B cell (primary cell): ENCODE data around the gene MIPOL1. TPM values are rescaled to one million over a fixed set of nuclear protein-coding genes. Genes with fewer than 3 reads are reported as not detected.

Experiments
- ATAC-seq: fragments of 200-7000 bp; cut with Tn5 transposase; one replicate; pipeline ENCODE4 v1.10.0; 2021; ENCODE audit warnings: low read depth, mild to moderate bottlenecking, moderate number of reproducible peaks, moderate library complexity
- CTCF ChIA-PET: fragments of 350-600 bp; sonication (Branson Sonifier 250); formaldehyde crosslinking; loops from one replicate; lab custom pipeline; 2021; ENCODE audit warnings: antibody characterized with exemption, inconsistent platforms; lab: Charles Lee
- POLR2A ChIA-PET: fragments of 350-600 bp; sonication (Branson Sonifier 250); formaldehyde crosslinking; loops from one replicate; lab custom pipeline; 2021; ENCODE audit warnings: antibody characterized with exemption; lab: Charles Lee
- DNase-seq: peaks from one replicate; pipeline ENCODE4 v3.0.0; 2013
- H2AFZ ChIP-seq: 2 replicates; pipeline ENCODE4 v1.6.1; 2012; ENCODE audit warnings: mild to moderate bottlenecking, low read depth, low read length; ENCODE audit not compliant: insufficient read depth, poor library complexity, severe bottlenecking
- H3K27ac ChIP-seq, 2 donors: 1 replicate in 1 of 2; 2 replicates in 1 of 2; pipeline ENCODE4 v1.5.1; 2012 to 2013; ENCODE audit warnings: low read length in 2 of 2, mild to moderate bottlenecking in 2 of 2, moderate library complexity in 1 of 2
- H3K27me3 ChIP-seq, 4 experiments: fragments of 200-600 bp in 1 of 4; sonication (generic) in 1 of 4; replicated peaks in 1 of 4; 1 replicate in 2 of 4; 2 replicates in 2 of 4; pipeline versions ENCODE4 v1.6.1 to v1.7.0; 2013 to 2016; ENCODE audit warnings: low read length in 3 of 4, mild to moderate bottlenecking in 2 of 4, mixed read lengths in 1 of 4, moderate library complexity in 1 of 4; ENCODE audit not compliant: insufficient read depth in 4 of 4, control insufficient read depth in 3 of 4; ENCODE audit errors: control extremely low read depth in 1 of 4
- H3K36me3 ChIP-seq, 2 experiments: replicated peaks in 1 of 2; 1 replicate in 1 of 2; 2 replicates in 1 of 2; pipeline versions ENCODE4 v1.6.1 to v1.7.1; 2013; ENCODE audit warnings: low read length in 1 of 2; ENCODE audit not compliant: insufficient read depth in 2 of 2, control insufficient read depth in 1 of 2; ENCODE audit errors: control extremely low read depth in 1 of 2, extremely low read depth in 1 of 2
- H3K4me1 ChIP-seq, 2 donors: fragments of 200-600 bp in 1 of 2; sonication (generic) in 1 of 2; 1 replicate in 1 of 2; 2 replicates in 1 of 2; pipeline versions ENCODE4 v1.5.1 to v1.6.1; 2013 to 2017; ENCODE audit warnings: low read length in 2 of 2; ENCODE audit not compliant: control insufficient read depth in 2 of 2, insufficient read depth in 2 of 2
- H3K4me2 ChIP-seq: replicated peaks from 2 replicates; pipeline ENCODE3; 2012; ENCODE audit warnings: mild to moderate bottlenecking, low read depth, low read length; ENCODE audit not compliant: poor library complexity, severe bottlenecking
- H3K4me3 ChIP-seq, 5 experiments: fragments of 200-600 bp in 1 of 5; sonication (generic) in 1 of 5; 1 replicate in 3 of 5; 2 replicates in 2 of 5; pipeline versions ENCODE4 v1.5.1 to v1.7.0; 2011 to 2016; ENCODE audit warnings: low read length in 4 of 5, mild to moderate bottlenecking in 4 of 5, low read depth in 2 of 5, control low read depth in 1 of 5, moderate library complexity in 1 of 5; ENCODE audit not compliant: insufficient read depth in 1 of 5; ENCODE audit errors: control extremely low read depth in 1 of 5, extremely low read depth in 1 of 5
- H3K79me2 ChIP-seq: fragments of 200-600 bp; sonication (generic); one replicate; pipeline ENCODE4 v1.6.0; 2016; ENCODE audit warnings: low read length; ENCODE audit not compliant: control insufficient read depth, insufficient read depth
- H3K9ac ChIP-seq: fragments of 200-600 bp; sonication (generic); 2 replicates; pipeline ENCODE4 v1.6.1; 2017; ENCODE audit warnings: mild to moderate bottlenecking, low read length, moderate library complexity
- H3K9me3 ChIP-seq, 3 donors: one replicate each; pipeline versions ENCODE4 v1.6.1 to v1.7.1; 2013; ENCODE audit warnings: low read length in 2 of 3; ENCODE audit not compliant: control insufficient read depth in 2 of 3, insufficient read depth in 1 of 3; ENCODE audit errors: control extremely low read depth in 1 of 3
- H4K20me1 ChIP-seq: 2 replicates; pipeline ENCODE4 v1.6.0; 2012; ENCODE audit warnings: mild to moderate bottlenecking, low read length; ENCODE audit not compliant: insufficient read depth, control insufficient read depth, poor library complexity, severe bottlenecking
- H3K27ac Mint-ChIP-seq: one replicate; pipeline ENCODE4 v1.8.0; 2021; ENCODE audit warnings: mixed read lengths
- H3K27me3 Mint-ChIP-seq: one replicate; pipeline ENCODE4 v1.8.0; 2021; ENCODE audit warnings: mixed read lengths
- H3K4me1 Mint-ChIP-seq: one replicate; pipeline ENCODE4 v1.8.0; 2021; ENCODE audit warnings: mixed read lengths
- H3K4me3 Mint-ChIP-seq: one replicate; pipeline ENCODE4 v1.8.0; 2021; ENCODE audit warnings: mixed read lengths
- H3K9me3 Mint-ChIP-seq: one replicate; pipeline ENCODE4 v1.8.0; 2022; ENCODE audit warnings: mixed read lengths; ENCODE audit not compliant: insufficient read depth
- CTCF ChIP-seq: fragments of 200-600 bp; IDR thresholded peaks from one replicate; pipeline ENCODE4 v1.8.0; 2022; ENCODE audit warnings: antibody characterized with exemption, mild to moderate bottlenecking
- EZH2 ChIP-seq: IDR thresholded peaks from 2 replicates; pipeline ENCODE4 v1.6.1; 2012; ENCODE audit warnings: borderline replicate concordance, low read depth, mild to moderate bottlenecking, moderate library complexity, low read length; ENCODE audit not compliant: insufficient read depth, poor library complexity, severe bottlenecking
- WGBS: methylation state at CpG from one replicate; pipeline ENCODE4 v1.1.5; 2013; ENCODE audit warnings: missing lambda C conversion rate; ENCODE audit not compliant: insufficient coverage; 5-methylcytosine and 5-hydroxymethylcytosine counted together
- intact Hi-C: fragments of 100-400 bp; cut with micrococcal nuclease; formaldehyde crosslinking; loops from one replicate; pipeline ENCODE4 v1.10.0; 2022
- polyA plus RNA-seq: library from polyadenylated mRNA; depleted of rRNA; stranded (reverse); fragments of >200 nt; gene quantifications from 2 replicates; pipeline ENCODE4 v1.2.3, GENCODE V29; 2012
- total RNA-seq, 2 donors: library from RNA; stranded (reverse); fragments of 120-200 nt in 1 of 2; gene quantifications; 1 replicate in 1 of 2; 2 replicates in 1 of 2; pipeline versions ENCODE4 v1.2.3 to v1.2.4, GENCODE V29; 2013 to 2022

MIPOL1 gene
- total and polyA plus RNA-seq, 2 donors (not counting 1 experiment from before 2014, with no cell fraction given) = 0.17 TPM; not detected in 1

DNA sequence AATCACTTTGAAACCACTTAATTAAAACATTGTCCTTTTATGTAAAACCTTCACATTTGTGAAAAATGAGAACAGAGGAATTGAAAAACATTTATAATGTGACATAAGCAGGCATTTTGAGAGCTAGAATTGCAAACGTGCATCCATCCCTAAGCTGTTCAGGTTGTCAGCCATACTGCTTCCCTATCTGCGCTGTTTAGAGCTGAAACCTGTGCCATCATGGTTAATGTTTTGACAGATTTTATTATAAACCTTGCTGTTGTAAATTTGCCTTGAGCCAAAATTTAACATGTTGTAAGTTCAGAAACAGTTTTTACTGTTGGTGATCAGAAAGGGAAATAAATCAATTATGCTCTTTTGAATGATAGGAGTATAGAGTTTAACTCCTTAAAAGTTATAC lies 365.5 kb downstream of the MIPOL1 start:
- Histone ChIP-seq H3K27ac (no peak overlapping the region), H3K4me2 (no peak overlapping the region), H2AFZ (no peak overlapping the region), H3K9me3 (no peaks in the 10 kb centered on the region), H3K9ac (no peak overlapping the region), H3K4me1 (no peaks in the 10 kb centered on the region), H3K79me2 (no peaks in the 10 kb centered on the region), H3K36me3 (no peaks in the 10 kb centered on the region), H3K4me3 (no peak overlapping the region), H3K27me3 (no peaks in the 10 kb centered on the region), H4K20me1 (no peaks in the 10 kb centered on the region)
- TF ChIP-seq CTCF (no peak), EZH2 (no peak)
- no CpG with 5 or more reads among the region's 2 CpGs for WGBS
- intact Hi-C loops = no loop called here
- H3K4me3 Mint-ChIP-seq = no peak overlapping the region
- no peak for DNase-seq
- no peak overlapping the region for H3K27ac Mint-ChIP-seq
- no peaks in the 10 kb centered on the region for H3K27me3 Mint-ChIP-seq
- H3K4me1 Mint-ChIP-seq = no peaks in the 10 kb centered on the region
- ATAC-seq = no peak
- no peaks in the 10 kb centered on the region for H3K9me3 Mint-ChIP-seq
- ChIA-PET POLR2A (no interaction called here), CTCF (no interaction called here)

GRCh38 chr14:37565550-37565949 lies 367.8 kb downstream of the MIPOL1 start:
- H3K4me3 Mint-ChIP-seq = no peak overlapping the region
- Histone ChIP-seq H3K4me1 (no peaks in the 10 kb centered on the region), H3K36me3 (no peaks in the 10 kb centered on the region), H3K79me2 (no peaks in the 10 kb centered on the region), H3K4me3 (no peak overlapping the region), H3K27ac (no peak overlapping the region), H3K27me3 (no peaks in the 10 kb centered on the region), H3K4me2 (no peak overlapping the region), H3K9ac (no peak overlapping the region), H4K20me1 (no peaks in the 10 kb centered on the region), H3K9me3 (no peaks in the 10 kb centered on the region), H2AFZ (no peak overlapping the region)
- ChIA-PET POLR2A (no interaction called here), CTCF (no interaction called here)
- H3K9me3 Mint-ChIP-seq = no peaks in the 10 kb centered on the region
- H3K27ac Mint-ChIP-seq = no peak overlapping the region
- ATAC-seq (no peak), DNase-seq (no peak)
- no peaks in the 10 kb centered on the region for H3K27me3 Mint-ChIP-seq
- no peaks in the 10 kb centered on the region for H3K4me1 Mint-ChIP-seq
- intact Hi-C loops = no loop called here
- TF ChIP-seq EZH2 (no peak), CTCF (no peak)
- WGBS = no CpG with 5 or more reads among the region's 1 CpG
